ENCODE measurements around the gene REEP6.

GRCh38 chr19:1467215-1467489 lies 23.8 kb upstream of the REEP6 start:
- no peak for TF ChIP-seq POLR2AphosphoS5 (IDR thresholded peaks at IDR 0.05; ENCODE audit: low read depth, low read length)
- no peak for TF ChIP-seq TAF1 (IDR thresholded peaks at IDR 0.05; ENCODE audit: borderline replicate concordance, low read depth, low read length)

Data from GM12892 (cell line).